Right lobe of liver (tissue), 6 donors: ENCODE results near the gene ALPK3. TPM values are rescaled to one million over a fixed set of nuclear protein-coding genes. Genes with fewer than 3 reads are reported as not detected.

Source experiments
- ATAC-seq, 4 donors: fragments of 200-7000 bp; cut with Tn5 transposase; one replicate each; pipeline ENCODE4 v1.9.1; 2020; ENCODE audit warnings: mild to moderate bottlenecking in 4 of 4, moderate library complexity in 4 of 4
- DNase-seq, 3 donors: peaks; one replicate each; pipeline ENCODE4 v3.0.0-alpha.2; 2020
- H3K27ac ChIP-seq, 3 donors: fragments of 200-600 bp; one replicate each; pipeline ENCODE4 v1.8.0; 2022
- H3K27me3 ChIP-seq, 2 donors: fragments of 200-600 bp; one replicate each; pipeline ENCODE4 v1.8.0; 2022
- H3K36me3 ChIP-seq, 4 donors: fragments of 200-600 bp; sonication (generic) in 1 of 4; one replicate each; pipeline versions ENCODE4 v1.5.1 to v1.8.0; 2017 to 2022; ENCODE audit warnings: control low read depth in 1 of 4
- H3K4me1 ChIP-seq, 4 donors: fragments of 200-600 bp; sonication (generic) in 1 of 4; one replicate each; pipeline versions ENCODE4 v1.5.1 to v1.8.0; 2017 to 2022; ENCODE audit warnings: control low read depth in 1 of 4
- H3K4me3 ChIP-seq, 3 donors: fragments of 200-600 bp; one replicate each; pipeline ENCODE4 v1.8.0; 2022
- H3K9me3 ChIP-seq, 4 donors: fragments of 200-600 bp; sonication (generic) in 1 of 4; one replicate each; pipeline versions ENCODE4 v1.5.1 to v1.8.0; 2017 to 2022; ENCODE audit warnings: control low read depth in 1 of 4
- CTCF ChIP-seq, 4 donors: fragments of 200-600 bp in 3 of 4; fragments of 450-650 bp in 1 of 4; IDR thresholded peaks; one replicate each; pipeline versions ENCODE4 v1.5.1 to v1.8.0; 2016 to 2022; ENCODE audit warnings: antibody characterized with exemption in 4 of 4, mild to moderate bottlenecking in 2 of 4
- POLR2A ChIP-seq: fragments of 450-650 bp; IDR thresholded peaks from one replicate; pipeline ENCODE4 v1.6.1; 2017; ENCODE audit warnings: antibody characterized with exemption, mild to moderate bottlenecking
- WGBS: methylation state at CpG from one replicate; pipeline ENCODE4 v1.1.6; 2018; ENCODE audit warnings: low coverage, low lambda C conversion rate; ENCODE audit not compliant: insufficient coverage; ENCODE audit errors: missing lambda C conversion rate; 5-methylcytosine and 5-hydroxymethylcytosine counted together
- intact Hi-C, 2 donors: fragments of 100-400 bp; cut with DNase I; formaldehyde crosslinking; loops; one replicate each; pipeline versions ENCODE4 v1.11.2 to v1.14.1; 2022
- total RNA-seq, 6 experiments: library from RNA; depleted of rRNA in 2 of 6; stranded (reverse); fragments of >200 nt in 2 of 6; fragmentation: NEBNext Ultra II Directional in 3 of 6; extraction: Animal tissue kit (Norgen Biotek cat#: 25700) in 3 of 6; gene quantifications; one replicate each; pipeline versions ENCODE4 v1.1.0 to v1.2.4, GENCODE V29; 2016 to 2023
- donor health status: DM: no; HTN: yes; CAD: no.
- donor health status: DM: no; HTN: no; CAD: no.
- donor health status: DM: no; HTN: no; CAD: no.
- donor health status: DM: no; HTN: yes; CAD: no.
- donor health status: DM: no; HTN: yes; CAD: no.

The ALPK3 gene
- total RNA-seq, 6 experiments from 2014 or later = 1.3 to 12.5 (median 5.5) TPM

DNA sequence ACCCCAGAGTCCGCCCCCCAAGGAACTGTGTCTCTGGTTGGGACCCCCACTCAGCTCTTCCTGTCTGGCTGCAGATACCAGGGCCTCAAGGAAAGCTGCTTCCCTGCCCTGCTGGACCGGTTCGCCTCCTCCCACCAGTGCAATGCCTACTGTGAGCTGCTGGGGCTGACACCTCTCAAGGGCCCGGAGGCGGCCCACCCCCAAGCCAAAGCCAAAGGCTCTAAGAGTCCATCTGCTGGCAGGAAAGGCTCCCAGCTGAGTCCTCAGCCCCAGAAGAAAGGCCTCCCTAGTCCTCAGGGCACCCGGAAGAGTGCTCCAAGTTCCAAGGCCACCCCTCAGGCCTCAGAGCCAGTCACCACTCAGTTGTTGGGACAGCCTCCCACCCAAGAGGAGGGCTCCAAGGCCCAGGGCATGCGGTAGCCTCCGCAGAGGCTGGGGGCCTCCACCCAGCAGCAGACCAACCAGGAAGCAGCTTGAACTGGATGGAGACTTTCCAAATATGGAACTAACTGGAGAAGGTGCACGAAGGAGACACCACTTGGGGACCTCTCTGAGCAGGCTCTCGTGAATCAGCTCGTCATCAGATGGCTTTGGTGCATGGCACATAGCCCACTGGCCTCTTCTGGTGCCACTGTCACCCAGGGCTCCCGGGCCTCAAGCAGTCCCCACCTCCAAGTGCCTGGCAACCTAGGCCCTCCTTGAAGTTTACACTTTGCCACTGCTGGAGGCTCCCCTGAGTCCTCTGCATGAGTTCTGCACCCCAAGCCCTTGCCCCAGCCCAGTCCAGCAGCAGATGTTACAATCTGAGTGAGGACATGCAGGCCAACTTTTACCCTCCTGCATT, 51.1 kb downstream of the ALPK3 start:
- no peaks in the 10 kb centered on the region for H3K4me1 ChIP-seq
- no CpG with 5 or more reads among the region's 12 CpGs for WGBS
- DNase-seq (no peak), ATAC-seq (peak in 1 of 4 donors; percentile 5)
- no peak overlapping the region for H3K4me3 ChIP-seq
- H3K36me3 ChIP-seq = no peaks in the 10 kb centered on the region
- no peak for TF ChIP-seq CTCF (IDR thresholded peaks at IDR 0.05)
- no peak for TF ChIP-seq POLR2A
- H3K27me3 ChIP-seq = no peaks in the 10 kb centered on the region
- intact Hi-C loops = no loop called here
- H3K27ac ChIP-seq = no peak overlapping the region
- no peaks in the 10 kb centered on the region for H3K9me3 ChIP-seq

DNA sequence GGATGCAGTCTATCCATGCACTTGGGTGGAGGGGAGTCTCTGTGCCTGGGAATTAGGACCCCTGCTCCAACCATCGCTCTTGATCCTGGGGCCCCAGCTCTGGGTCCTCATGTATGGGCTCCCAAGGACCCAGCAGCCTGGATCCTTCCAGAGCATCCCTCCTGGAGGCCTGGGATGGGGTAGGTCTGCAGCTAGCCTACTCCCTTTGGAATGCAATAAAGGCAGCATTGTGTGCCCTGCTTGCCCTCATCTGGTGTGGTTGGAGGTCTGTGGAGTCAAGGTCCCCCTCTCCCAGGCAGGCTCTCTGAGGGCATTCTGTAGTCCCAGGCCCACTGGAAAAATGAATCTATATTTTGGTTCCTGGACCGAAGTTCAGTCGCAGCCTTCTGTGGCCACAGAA, 52.4 kb downstream of the ALPK3 start:
- Histone ChIP-seq H3K27ac (no peak overlapping the region), H3K9me3 (no peaks in the 10 kb centered on the region), H3K4me1 (peaks cover 0 to 6% (median 0%) of the 10 kb centered on the region in 4 donors), H3K4me3 (no peak overlapping the region), H3K36me3 (no peaks in the 10 kb centered on the region), H3K27me3 (no peaks in the 10 kb centered on the region)
- DNase-seq = no peak
- intact Hi-C loops = no loop called here
- TF ChIP-seq POLR2A = no peak
- no peak for TF ChIP-seq CTCF (IDR thresholded peaks at IDR 0.05)
- ATAC-seq = no peak
- no CpG with 5 or more reads among the region's 3 CpGs for WGBS

DNA sequence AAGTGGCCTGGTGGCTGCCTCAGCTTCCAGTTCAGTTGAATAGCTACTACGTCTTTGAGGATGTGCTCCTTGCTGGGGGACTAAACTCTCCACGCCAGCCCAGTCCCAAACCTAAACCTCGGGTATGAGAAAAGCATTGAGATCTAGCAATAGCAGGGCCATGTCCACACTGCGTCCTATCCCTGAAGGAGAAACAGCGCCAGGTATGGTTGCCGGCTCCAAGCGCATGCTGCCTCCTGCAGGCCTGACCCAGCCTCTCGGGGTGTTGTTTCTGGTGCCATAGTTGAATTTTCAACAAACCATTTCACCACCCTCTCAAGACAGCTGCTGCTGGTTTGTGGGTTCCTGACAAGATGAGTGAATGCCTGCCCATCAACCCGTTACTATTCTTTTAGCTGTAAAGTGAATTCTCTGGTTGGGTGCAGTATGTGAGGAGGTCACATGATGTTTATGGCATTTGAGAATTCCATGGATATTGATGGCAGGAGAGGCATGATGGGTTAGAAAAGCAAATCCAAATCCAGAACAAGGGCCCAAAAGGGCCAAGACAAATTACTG, 54.4 kb downstream of the ALPK3 start:
- Histone ChIP-seq H3K9me3 (no peaks in the 10 kb centered on the region), H3K27ac (no peak overlapping the region), H3K4me3 (no peak overlapping the region), H3K27me3 (no peaks in the 10 kb centered on the region), H3K4me1 (peaks cover 0 to 15% (median 0%) of the 10 kb centered on the region in 4 donors), H3K36me3 (no peaks in the 10 kb centered on the region)
- peak; percentile 11 to 38 (median 27) for ATAC-seq
- TF ChIP-seq POLR2A (no peak), CTCF (IDR thresholded peaks at IDR 0.05) (peak in 1 of 4 donors; percentile 30)
- DNase-seq = no peak
- WGBS = 100% methylated on average over 5 of the region's 9 CpGs
- intact Hi-C loops = no loop called here

DNA sequence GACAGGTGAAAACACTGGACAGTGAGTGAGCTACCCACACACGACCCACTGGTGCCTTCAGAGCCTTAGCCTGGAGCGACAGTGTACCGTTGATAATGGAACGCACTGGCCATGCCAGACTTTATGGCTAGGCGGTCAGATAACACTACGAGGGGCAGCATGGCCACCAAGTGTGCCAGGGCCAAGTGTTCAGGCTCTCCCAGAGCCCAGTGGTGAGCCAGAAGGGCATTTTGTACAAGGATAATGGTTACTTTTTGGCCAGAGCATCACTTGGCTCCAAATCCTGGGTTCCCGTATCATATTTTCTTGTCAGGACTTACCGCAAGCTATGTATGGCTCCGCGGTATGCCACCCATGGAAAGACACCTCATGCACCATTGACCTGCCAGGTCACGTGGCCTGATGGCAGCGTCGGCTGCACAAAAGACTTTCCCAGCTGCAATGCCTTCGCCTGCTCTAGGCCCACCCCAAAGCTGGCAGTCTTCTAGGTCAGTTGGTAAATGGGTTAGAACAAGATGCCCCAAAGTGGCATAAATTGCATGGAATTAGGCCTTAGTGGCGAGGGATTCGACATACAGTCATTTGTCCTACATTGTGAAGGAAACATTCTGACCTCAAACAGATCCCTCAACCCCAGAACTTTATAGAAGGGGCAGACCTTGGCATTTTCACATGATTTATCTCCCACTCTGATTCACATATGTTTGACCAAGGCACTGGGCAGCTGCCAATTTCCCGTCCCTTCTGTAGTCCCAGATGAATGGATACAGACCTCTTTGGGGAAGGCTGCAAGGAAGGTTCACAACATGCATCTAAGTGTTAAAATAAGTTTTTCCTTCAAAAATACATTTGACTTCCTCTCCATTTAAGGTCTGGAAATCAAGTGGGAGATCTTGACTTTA, 55.1 kb downstream of the ALPK3 start:
- TF ChIP-seq CTCF (IDR thresholded peaks at IDR 0.05) (no peak), POLR2A (no peak)
- 71% methylated on average over 6 of the region's 17 CpGs for WGBS
- no peaks in the 10 kb centered on the region for H3K9me3 ChIP-seq

More for the DNA sequence above, 55.1 kb downstream of the ALPK3 start:
- H3K27ac ChIP-seq = no peak overlapping the region
- no peak for DNase-seq
- no peak overlapping the region for H3K4me3 ChIP-seq
- no peak for ATAC-seq
- intact Hi-C loops = no loop called here
- H3K27me3 ChIP-seq = no peaks in the 10 kb centered on the region
- H3K4me1 ChIP-seq = peaks cover 0 to 15% (median 0%) of the 10 kb centered on the region in 4 donors
- no peaks in the 10 kb centered on the region for H3K36me3 ChIP-seq
